ENCODE results near the gene KLF15. TPM values are rescaled to one million over a fixed set of nuclear protein-coding genes. Genes with fewer than 3 reads are reported as not detected.

The KLF15 gene
- total RNA-seq, 1 donor from 2014 or later = not detected

GRCh38 chr3:126295407-126295939 is 61.7 kb downstream of the KLF15 start:
- no peak for TF ChIP-seq CTCF (conservative IDR thresholded peaks at IDR 0.05; ENCODE audit: low read depth, low read length)
- no peak overlapping the region for H3K4me3 ChIP-seq (ENCODE audit: low read depth, low read length)
- DNase-seq (ENCODE audit: low read depth) = no peak

GRCh38 chr3:126294211-126294808 is 62.9 kb downstream of the KLF15 start:
- DNase-seq (ENCODE audit: low read depth) = no peak
- H3K4me3 ChIP-seq (ENCODE audit: low read depth, low read length) = no peak overlapping the region
- TF ChIP-seq CTCF (conservative IDR thresholded peaks at IDR 0.05; ENCODE audit: low read depth, low read length) = no peak

- no peak for DNase-seq (ENCODE audit: low read depth)
- no peak for TF ChIP-seq CTCF (conservative IDR thresholded peaks at IDR 0.05; ENCODE audit: low read depth, low read length)
- H3K4me3 ChIP-seq (ENCODE audit: low read depth, low read length) = peak overlapping the region; percentile 10
Measured at GRCh38 chr3:126293370-126294082, 63.7 kb downstream of the KLF15 start.

Other genes starting within 250 kb of the KLF15 start
- 0.06 and 0.29 TPM in 2 replicates for gene ALDH1L1, start 176.8 kb downstream of the KLF15 start, total RNA-seq
- not detected in 2 replicates for gene CFAP100, start 37.5 kb upstream of the KLF15 start, total RNA-seq
- 19.3 and 20.5 TPM in 2 replicates for gene ZXDC, start 118.5 kb upstream of the KLF15 start, total RNA-seq
- gene UROC1, start 160.4 kb upstream of the KLF15 start, total RNA-seq = not detected in 2 replicates
- 0.29 TPM in 2 replicates for gene CHST13, start 166.7 kb upstream of the KLF15 start, total RNA-seq
- not detected in 2 replicates for gene C3orf22, start 201.5 kb upstream of the KLF15 start, total RNA-seq

Measured in epithelial cell of proximal tubule (primary cell).